ENCODE data around the gene PRKCE.

- TF ChIP-seq, protein P1, sequence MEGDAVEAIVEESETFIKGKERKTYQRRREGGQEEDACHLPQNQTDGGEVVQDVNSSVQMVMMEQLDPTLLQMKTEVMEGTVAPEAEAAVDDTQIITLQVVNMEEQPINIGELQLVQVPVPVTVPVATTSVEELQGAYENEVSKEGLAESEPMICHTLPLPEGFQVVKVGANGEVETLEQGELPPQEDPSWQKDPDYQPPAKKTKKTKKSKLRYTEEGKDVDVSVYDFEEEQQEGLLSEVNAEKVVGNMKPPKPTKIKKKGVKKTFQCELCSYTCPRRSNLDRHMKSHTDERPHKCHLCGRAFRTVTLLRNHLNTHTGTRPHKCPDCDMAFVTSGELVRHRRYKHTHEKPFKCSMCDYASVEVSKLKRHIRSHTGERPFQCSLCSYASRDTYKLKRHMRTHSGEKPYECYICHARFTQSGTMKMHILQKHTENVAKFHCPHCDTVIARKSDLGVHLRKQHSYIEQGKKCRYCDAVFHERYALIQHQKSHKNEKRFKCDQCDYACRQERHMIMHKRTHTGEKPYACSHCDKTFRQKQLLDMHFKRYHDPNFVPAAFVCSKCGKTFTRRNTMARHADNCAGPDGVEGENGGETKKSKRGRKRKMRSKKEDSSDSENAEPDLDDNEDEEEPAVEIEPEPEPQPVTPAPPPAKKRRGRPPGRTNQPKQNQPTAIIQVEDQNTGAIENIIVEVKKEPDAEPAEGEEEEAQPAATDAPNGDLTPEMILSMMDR (conservative IDR thresholded peaks at IDR 0.05 in 1 of 2, IDR thresholded peaks at IDR 0.05 in 1 of 2; ENCODE audit: extremely low read depth in 1 of 2, insufficient read depth in 1 of 2, low read depth in 1 of 2, low read length in 2 of 2) = no peak
- no peak for TF ChIP-seq EZH2 (IDR thresholded peaks at IDR 0.05; ENCODE audit: borderline replicate concordance, low read length)
These were observed 373.6 kb downstream of the PRKCE start for GRCh38 chr2:46025081-46025480.

Data from mammary epithelial cell (primary cell).